H9 (cell line): Measurements from ENCODE around the gene TRIM65. TPM values are rescaled to one million over a fixed set of nuclear protein-coding genes. Genes with fewer than 3 reads are reported as not detected.

Source experiments
- DNase-seq: peaks from one replicate; pipeline ENCODE4 v3.0.0-alpha.2; 2017
- H2AFZ ChIP-seq: one replicate; pipeline ENCODE4 v1.6.1; 2013; ENCODE audit warnings: mild to moderate bottlenecking, low read length, control low read depth, moderate library complexity
- H2AK5ac ChIP-seq: 2 replicates; pipeline ENCODE4 v1.6.1; 2013; ENCODE audit warnings: low read length, control low read depth, mixed read lengths; ENCODE audit not compliant: insufficient read length
- H2BK120ac ChIP-seq: one replicate; pipeline ENCODE4 v1.6.1; 2013; ENCODE audit warnings: low read depth, mild to moderate bottlenecking, low read length, control low read depth, inconsistent platforms; ENCODE audit not compliant: poor library complexity, severe bottlenecking
- H2BK12ac ChIP-seq: 2 replicates; pipeline ENCODE4 v1.6.1; 2013; ENCODE audit warnings: low read length, control low read depth, mixed read lengths, low read depth; ENCODE audit not compliant: insufficient read length
- H2BK15ac ChIP-seq: 2 replicates; pipeline ENCODE4 v1.6.1; 2013; ENCODE audit warnings: low read depth, low read length, control low read depth
- H2BK20ac ChIP-seq: one replicate; pipeline ENCODE4 v1.6.1; 2013; ENCODE audit warnings: low read depth, mild to moderate bottlenecking, low read length, control low read depth, inconsistent platforms; ENCODE audit not compliant: poor library complexity, severe bottlenecking
- H2BK5ac ChIP-seq: 2 replicates; pipeline ENCODE4 v1.6.1; 2013; ENCODE audit warnings: low read length, control low read depth, mixed read lengths; ENCODE audit not compliant: insufficient read length
- H3K14ac ChIP-seq: 2 replicates; pipeline ENCODE4 v1.6.1; 2013; ENCODE audit warnings: low read length, control low read depth; ENCODE audit not compliant: insufficient read depth
- H3K18ac ChIP-seq: 2 replicates; pipeline ENCODE4 v1.6.1; 2013; ENCODE audit warnings: low read depth, mild to moderate bottlenecking, mixed read lengths, low read length, control low read depth; ENCODE audit not compliant: insufficient read length
- H3K23ac ChIP-seq: 2 replicates; pipeline ENCODE4 v1.6.1; 2013; ENCODE audit warnings: low read length, control low read depth, mixed read lengths, low read depth; ENCODE audit not compliant: insufficient read length
- H3K23me2 ChIP-seq: 2 replicates; pipeline ENCODE4 v1.6.1; 2013; ENCODE audit warnings: low read depth, mild to moderate bottlenecking, mixed read lengths, low read length, control low read depth; ENCODE audit not compliant: insufficient read length, poor library complexity, severe bottlenecking
- H3K27ac ChIP-seq: 2 replicates; pipeline ENCODE4 v1.5.1; 2013; ENCODE audit warnings: low read length, control low read depth, mixed read lengths, low read depth; ENCODE audit not compliant: insufficient read length
- H3K27me3 ChIP-seq: 2 replicates; pipeline ENCODE4 v1.6.1; 2013; ENCODE audit warnings: low read length, control low read depth, inconsistent platforms; ENCODE audit not compliant: insufficient read depth
- H3K4ac ChIP-seq: 2 replicates; pipeline ENCODE4 v1.6.1; 2013; ENCODE audit warnings: low read depth, mild to moderate bottlenecking, control low read depth, inconsistent platforms, low read length, moderate library complexity
- H3K4me1 ChIP-seq: 2 replicates; pipeline ENCODE4 v1.6.1; 2013; ENCODE audit warnings: low read length, control low read depth, inconsistent platforms; ENCODE audit not compliant: insufficient read depth
- H3K4me2 ChIP-seq: 2 replicates; pipeline ENCODE4 v1.6.1; 2013; ENCODE audit warnings: low read length, control low read depth, mixed read lengths; ENCODE audit not compliant: insufficient read length, insufficient read depth
- H3K56ac ChIP-seq: 2 replicates; pipeline ENCODE4 v1.6.1; 2013; ENCODE audit warnings: low read depth, mild to moderate bottlenecking, mixed read lengths, low read length, control low read depth; ENCODE audit not compliant: insufficient read length
- H3K79me1 ChIP-seq: 2 replicates; pipeline ENCODE4 v1.6.1; 2013; ENCODE audit warnings: low read depth, mild to moderate bottlenecking, moderate library complexity, low read length, control low read depth, inconsistent platforms; ENCODE audit not compliant: insufficient read depth, poor library complexity, severe bottlenecking
- H3K79me2 ChIP-seq: 2 replicates; pipeline ENCODE4 v1.6.1; 2013; ENCODE audit warnings: low read length, control low read depth, inconsistent platforms; ENCODE audit not compliant: insufficient read depth
- H3K9ac ChIP-seq: 2 replicates; pipeline ENCODE4 v1.6.1; 2013; ENCODE audit warnings: low read length, control low read depth, mixed read lengths; ENCODE audit not compliant: insufficient read length; ENCODE audit errors: extremely low read depth
- H3K9me3 ChIP-seq: one replicate; pipeline ENCODE4 v1.6.1; 2013; ENCODE audit warnings: low read depth, low read length, inconsistent platforms; ENCODE audit not compliant: control insufficient read depth
- H3T11ph ChIP-seq: one replicate; pipeline ENCODE4 v1.6.1; 2013; ENCODE audit warnings: mild to moderate bottlenecking, low read length, control low read depth, inconsistent platforms
- H4K20me1 ChIP-seq: one replicate; pipeline ENCODE4 v1.6.1; 2013; ENCODE audit not compliant: control insufficient read depth, insufficient read length, insufficient read depth
- H4K5ac ChIP-seq: 2 replicates; pipeline ENCODE4 v1.6.1; 2013; ENCODE audit warnings: low read depth, mild to moderate bottlenecking, mixed read lengths, low read length, control low read depth; ENCODE audit not compliant: insufficient read length
- H4K8ac ChIP-seq: replicated peaks from 2 replicates; pipeline ENCODE4 v1.6.1; 2013; ENCODE audit warnings: low read length, control low read depth, mixed read lengths, low read depth; ENCODE audit not compliant: insufficient read length
- H4K91ac ChIP-seq: 2 replicates; pipeline ENCODE4 v1.6.1; 2013; ENCODE audit warnings: low read depth, mild to moderate bottlenecking, moderate library complexity, mixed read lengths, low read length, control low read depth; ENCODE audit not compliant: insufficient read length
- H3K27ac Mint-ChIP-seq, 3 experiments: 2 replicates in 2 of 3; 3 replicates in 1 of 3; pipeline ENCODE4 v1.8.0; 2020 to 2021; ENCODE audit warnings: mixed read lengths in 3 of 3, mild to moderate bottlenecking in 1 of 3, moderate library complexity in 1 of 3
- H3K27me3 Mint-ChIP-seq: 2 replicates; pipeline ENCODE4 v1.8.0; 2021; ENCODE audit warnings: low read depth, mild to moderate bottlenecking, moderate library complexity, mixed read lengths
- H3K36me3 Mint-ChIP-seq, 3 experiments: 2 replicates in 2 of 3; 3 replicates in 1 of 3; pipeline ENCODE4 v1.8.0; 2020 to 2021; ENCODE audit warnings: low read depth in 3 of 3, mixed read lengths in 3 of 3; ENCODE audit not compliant: insufficient read depth in 1 of 3
- H3K4me1 Mint-ChIP-seq, 2 experiments: 2 replicates each; pipeline ENCODE4 v1.8.0; 2020; ENCODE audit warnings: mixed read lengths in 2 of 2
- H3K4me3 Mint-ChIP-seq, 2 experiments: 2 replicates in 1 of 2; 3 replicates in 1 of 2; pipeline ENCODE4 v1.8.0; 2020 to 2021; ENCODE audit warnings: mild to moderate bottlenecking in 2 of 2, mixed read lengths in 2 of 2, moderate library complexity in 1 of 2
- H3K9me3 Mint-ChIP-seq, 2 experiments: 2 replicates in 1 of 2; 3 replicates in 1 of 2; pipeline ENCODE4 v1.8.0; 2020; ENCODE audit warnings: mild to moderate bottlenecking in 2 of 2, mixed read lengths in 2 of 2, moderate library complexity in 1 of 2
- WGBS: extraction: QIAGEN DNeasy Blood & Tissue Kit; methylation state at CpG from one replicate; pipeline ENCODE4 v1.1.7; 2013; ENCODE audit warnings: missing lambda C conversion rate, low lambda C conversion rate, mixed read lengths; ENCODE audit not compliant: insufficient read length; ENCODE audit errors: extremely low coverage; 5-methylcytosine and 5-hydroxymethylcytosine counted together
- total RNA-seq: library from RNA; stranded (reverse); gene quantifications from 2 replicates; pipeline ENCODE4 v1.2.1, GENCODE V29; 2021
- TF ChIP-seq, protein P1 (sequence below): fragments of 200-600 bp; sonication (generic); conservative IDR thresholded peaks from 3 replicates; pipeline ENCODE4 v1.8.0; 2021; ENCODE audit warnings: antibody characterized with exemption, mild to moderate bottlenecking

Gene TRIM65
- total RNA-seq, 1 experiment from 2014 or later = 34.1 TPM

DNA sequence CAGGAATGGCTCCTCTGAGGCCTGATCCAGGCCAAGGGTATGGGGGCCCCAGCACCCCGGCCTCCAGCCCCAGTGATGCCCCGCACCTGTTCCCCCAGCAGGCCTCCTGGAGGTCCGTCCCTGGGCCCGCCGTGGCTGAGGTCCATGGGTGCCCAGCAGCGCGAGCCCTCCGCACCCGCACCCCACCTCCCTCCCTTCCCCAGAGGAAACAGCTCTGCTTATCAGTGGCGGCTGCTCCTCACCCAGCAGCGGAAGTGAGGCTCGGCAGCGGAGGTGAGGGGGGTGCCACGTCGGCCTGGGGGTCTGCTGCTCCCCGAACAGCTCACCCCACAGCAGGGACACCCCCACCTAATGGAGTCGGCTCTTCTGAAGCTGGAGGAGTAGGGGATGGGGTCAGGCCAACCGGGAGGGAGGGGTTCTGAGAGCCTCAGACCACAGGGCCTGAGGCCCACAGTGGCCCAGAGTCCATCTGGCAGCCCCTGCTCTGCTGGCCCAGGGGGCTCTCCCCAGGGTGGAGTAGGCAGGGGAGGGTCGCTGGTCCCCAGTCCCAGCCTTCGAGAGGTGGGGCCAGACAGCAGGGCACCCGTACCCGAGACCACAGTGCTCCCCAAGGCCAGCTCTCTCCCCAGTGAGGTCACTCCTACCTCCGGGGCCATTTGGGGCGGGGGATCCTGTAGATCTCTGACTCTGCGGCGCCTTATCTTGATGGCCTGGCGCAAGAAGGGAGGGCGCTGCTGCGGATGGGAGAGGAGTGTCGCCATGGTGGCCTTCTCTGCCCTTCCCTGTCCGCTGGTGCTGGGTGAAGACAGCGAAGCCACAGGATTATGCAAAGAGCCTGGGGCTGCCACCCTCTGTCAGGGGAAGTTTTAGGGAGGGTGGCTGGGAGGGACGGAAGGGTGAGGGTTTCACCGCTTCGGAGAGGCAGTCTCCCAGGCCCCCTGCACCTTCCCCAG, 52.9 kb downstream of the TRIM65 start, which contains the start of gene UNC13D:
TSS of gene UNC13D (minus strand) at position 828 of the 953 bp plus-strand sequence. CDS start at position 761, 67 bp downstream.
- H4K5ac ChIP-seq = no peak within 1 kb of the TSS
- H2BK5ac ChIP-seq = no peak within 1 kb of the TSS
- H3K27me3 Mint-ChIP-seq = no peaks in the 10 kb centered on the region
- no peak within 1 kb of the TSS for H2BK12ac ChIP-seq
- no peak within 1 kb of the TSS for H3K18ac ChIP-seq
- no peak within 1 kb of the TSS for H3K9ac ChIP-seq
- no peak within 1 kb of the TSS for H3K23ac ChIP-seq
- no peak within 1 kb of the TSS; a peak in 1 of 5 replicates for H3K4me3 Mint-ChIP-seq
- no peak within 1 kb of the TSS for H2AK5ac ChIP-seq
- H3K27ac ChIP-seq = no peak within 1 kb of the TSS
- H3K27ac Mint-ChIP-seq = peak within 1 kb of the TSS in 1 of 3 experiments; percentile 94; a peak in 2 of 7 replicates
- H3K27me3 ChIP-seq = no peaks in the 10 kb centered on the region
- no peak within 1 kb of the TSS for H3K14ac ChIP-seq
- H2BK15ac ChIP-seq = no peak within 1 kb of the TSS
- no peak within 1 kb of the TSS for H2BK20ac ChIP-seq
- H3K56ac ChIP-seq = no peak within 1 kb of the TSS
- H3K4ac ChIP-seq = no peak within 1 kb of the TSS
- peaks cover 15 to 35% (median 33%) of the 10 kb centered on the region in 3 experiments for H3K36me3 Mint-ChIP-seq
- no peaks in the 10 kb centered on the region for H3K79me2 ChIP-seq
- TF ChIP-seq, protein P1, sequence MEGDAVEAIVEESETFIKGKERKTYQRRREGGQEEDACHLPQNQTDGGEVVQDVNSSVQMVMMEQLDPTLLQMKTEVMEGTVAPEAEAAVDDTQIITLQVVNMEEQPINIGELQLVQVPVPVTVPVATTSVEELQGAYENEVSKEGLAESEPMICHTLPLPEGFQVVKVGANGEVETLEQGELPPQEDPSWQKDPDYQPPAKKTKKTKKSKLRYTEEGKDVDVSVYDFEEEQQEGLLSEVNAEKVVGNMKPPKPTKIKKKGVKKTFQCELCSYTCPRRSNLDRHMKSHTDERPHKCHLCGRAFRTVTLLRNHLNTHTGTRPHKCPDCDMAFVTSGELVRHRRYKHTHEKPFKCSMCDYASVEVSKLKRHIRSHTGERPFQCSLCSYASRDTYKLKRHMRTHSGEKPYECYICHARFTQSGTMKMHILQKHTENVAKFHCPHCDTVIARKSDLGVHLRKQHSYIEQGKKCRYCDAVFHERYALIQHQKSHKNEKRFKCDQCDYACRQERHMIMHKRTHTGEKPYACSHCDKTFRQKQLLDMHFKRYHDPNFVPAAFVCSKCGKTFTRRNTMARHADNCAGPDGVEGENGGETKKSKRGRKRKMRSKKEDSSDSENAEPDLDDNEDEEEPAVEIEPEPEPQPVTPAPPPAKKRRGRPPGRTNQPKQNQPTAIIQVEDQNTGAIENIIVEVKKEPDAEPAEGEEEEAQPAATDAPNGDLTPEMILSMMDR = no peak
- WGBS = no CpG with 5 or more reads among the region's 35 CpGs
- no peaks in the 10 kb centered on the region for H3K79me1 ChIP-seq
- no peaks in the 10 kb centered on the region for H3K23me2 ChIP-seq
- no peaks in the 10 kb centered on the region for H3K4me1 ChIP-seq
- no peak within 1 kb of the TSS for H4K8ac ChIP-seq
- H3K4me1 Mint-ChIP-seq = peaks cover 5 to 20% of the 10 kb centered on the region in 2 experiments; a peak in 3 of 4 replicates
- peak; percentile 60 for DNase-seq
- no peak within 1 kb of the TSS for H2BK120ac ChIP-seq
- no peaks in the 10 kb centered on the region for H3K9me3 Mint-ChIP-seq
- H3K9me3 ChIP-seq = no peaks in the 10 kb centered on the region
- H4K91ac ChIP-seq = no peak within 1 kb of the TSS
- H3K4me2 ChIP-seq = no peak within 1 kb of the TSS
- no peak within 1 kb of the TSS for H2AFZ ChIP-seq
- H4K20me1 ChIP-seq = peaks cover 2% of the 10 kb centered on the region
- no peak within 1 kb of the TSS for H3T11ph ChIP-seq
